Endothelial cell of umbilical vein (primary cell): Measurements from ENCODE around the gene TSPOAP1. TPM values are rescaled to one million over a fixed set of nuclear protein-coding genes. Genes with fewer than 3 reads are reported as not detected.

Experiments used
- BruUV-seq: library from RNA; stranded (reverse); fragments of 400-500 nt; replicated peaks from 2 replicates; lab custom pipeline; 2021; lab: Mats Ljungman, UMichigan
- CTCF ChIA-PET: fragments of 300-600, 350-600 bp; sonication (Branson Sonifier 250); formaldehyde crosslinking; loops from one replicate; lab custom pipeline; 2021; ENCODE audit warnings: antibody characterized with exemption, inconsistent platforms; lab: Charles Lee
- POLR2A ChIA-PET: fragments of 300-600, 350-600 bp; sonication (Branson Sonifier 250); formaldehyde crosslinking; loops from one replicate; lab custom pipeline; 2021; ENCODE audit warnings: antibody characterized with exemption, inconsistent platforms; lab: Charles Lee
- DNase-seq: peaks from one replicate; pipeline ENCODE4 v3.0.0-alpha.2; 2011; ENCODE audit warnings: low read depth, low spot score
- FAIRE-seq: peaks from 2 replicates; lab custom pipeline; 2011; peaks lifted over from hg19 to GRCh38; lab: Jason Lieb, UNC
- H2AFZ ChIP-seq: 2 replicates; pipeline ENCODE4 v1.6.0; 2012; ENCODE audit warnings: low read depth, low read length, control low read depth, inconsistent platforms
- H3K27ac ChIP-seq: 2 replicates; pipeline ENCODE4 v1.5.1; 2011; ENCODE audit warnings: low read depth, mild to moderate bottlenecking, control low read depth, low read length, moderate library complexity; ENCODE audit not compliant: insufficient read depth
- H3K27me3 ChIP-seq, 2 experiments: 2 replicates each; pipeline versions ENCODE4 v1.6.0 to v1.6.1; 2011; ENCODE audit warnings: low read length in 2 of 2, mixed read lengths in 1 of 2; ENCODE audit not compliant: control insufficient read depth in 2 of 2, insufficient read depth in 2 of 2
- H3K36me3 ChIP-seq, 2 experiments: 2 replicates in 1 of 2; 3 replicates in 1 of 2; pipeline ENCODE4 v1.5.1; 2011; ENCODE audit warnings: low read length in 2 of 2, mild to moderate bottlenecking in 1 of 2, moderate library complexity in 1 of 2; ENCODE audit not compliant: control insufficient read depth in 2 of 2, insufficient read depth in 2 of 2; ENCODE audit errors: extremely low read depth in 1 of 2
- H3K4me1 ChIP-seq: 3 replicates; pipeline ENCODE4 v1.5.1; 2011; ENCODE audit warnings: mild to moderate bottlenecking, low read length; ENCODE audit not compliant: control insufficient read depth, insufficient read depth; ENCODE audit errors: extremely low read depth
- H3K4me2 ChIP-seq: 2 replicates; pipeline ENCODE4 v1.6.1; 2011; ENCODE audit warnings: low read length, control low read depth, mixed read lengths; ENCODE audit not compliant: insufficient read depth
- H3K4me3 ChIP-seq, 3 experiments: fragments of 200-600 bp in 1 of 3; sonication (generic), shearing (Covaris generic) in 1 of 3; replicated peaks in 1 of 3; 2 replicates each; pipeline ENCODE4 v1.5.1; 2011 to 2016; ENCODE audit warnings: control low read depth in 3 of 3, low read length in 3 of 3, mild to moderate bottlenecking in 2 of 3, inconsistent platforms in 1 of 3, low read depth in 1 of 3, moderate library complexity in 1 of 3; ENCODE audit not compliant: insufficient read depth in 1 of 3
- H3K79me2 ChIP-seq: 2 replicates; pipeline ENCODE4 v1.6.0; 2012; ENCODE audit warnings: low read length, inconsistent platforms; ENCODE audit not compliant: control insufficient read depth, insufficient read depth
- H3K9ac ChIP-seq: replicated peaks from 2 replicates; pipeline ENCODE3; 2011; ENCODE audit warnings: low read length, control low read depth; ENCODE audit not compliant: insufficient read depth; ENCODE audit errors: extremely low read depth
- H3K9me1 ChIP-seq: replicated peaks from 3 replicates; pipeline ENCODE4 v1.6.0; 2011; ENCODE audit warnings: mild to moderate bottlenecking, low read length; ENCODE audit not compliant: control insufficient read depth, insufficient read depth; ENCODE audit errors: extremely low read depth
- H3K9me3 ChIP-seq: replicated peaks from 2 replicates; pipeline ENCODE4 v1.5.1; 2012; ENCODE audit warnings: low read length, inconsistent platforms; ENCODE audit not compliant: control insufficient read depth, insufficient read depth
- H4K20me1 ChIP-seq: replicated peaks from 2 replicates; pipeline ENCODE3; 2011; ENCODE audit warnings: mild to moderate bottlenecking, low read length; ENCODE audit not compliant: control insufficient read depth, insufficient read depth; ENCODE audit errors: extremely low read depth
- CTCF ChIP-seq, 2 donors: IDR thresholded peaks; 1 replicate in 1 of 2; 2 replicates in 1 of 2; pipeline ENCODE4 v1.5.1; 2011; ENCODE audit warnings: low read length in 2 of 2, mild to moderate bottlenecking in 2 of 2, moderate library complexity in 2 of 2, control low read depth in 1 of 2, inconsistent platforms in 1 of 2, low read depth in 1 of 2; ENCODE audit not compliant: insufficient read depth in 1 of 2; ENCODE audit errors: extremely low read depth in 1 of 2
- EZH2 ChIP-seq: IDR thresholded peaks from 2 replicates; pipeline ENCODE4 v1.6.1; 2012; ENCODE audit warnings: borderline replicate concordance, low read depth, mild to moderate bottlenecking, moderate library complexity, low read length, inconsistent platforms; ENCODE audit not compliant: severe bottlenecking
- FOS ChIP-seq: IDR thresholded peaks from 2 replicates; pipeline ENCODE4 v1.6.1; 2011; ENCODE audit warnings: mild to moderate bottlenecking, low read length, moderate library complexity, borderline replicate concordance; ENCODE audit not compliant: insufficient read depth
- GATA2 ChIP-seq: IDR thresholded peaks from 2 replicates; pipeline ENCODE4 v1.7.0; 2011; ENCODE audit warnings: low read depth, mild to moderate bottlenecking, moderate library complexity, mixed read lengths, low read length; ENCODE audit not compliant: insufficient read length, insufficient read depth
- JUN ChIP-seq: IDR thresholded peaks from 2 replicates; pipeline ENCODE4 v1.6.1; 2011; ENCODE audit warnings: borderline replicate concordance, low read depth; ENCODE audit not compliant: insufficient read length, insufficient read depth
- MAX ChIP-seq: IDR thresholded peaks from 2 replicates; pipeline ENCODE4 v1.6.1; 2011; ENCODE audit not compliant: insufficient read depth, insufficient read length
- MYC ChIP-seq: IDR thresholded peaks from one replicate; pipeline ENCODE4 v1.6.1; 2011; ENCODE audit warnings: mild to moderate bottlenecking, low read depth, low read length
- POLR2A ChIP-seq: IDR thresholded peaks from 2 replicates; pipeline ENCODE4 v1.6.1; 2012; ENCODE audit warnings: low read depth, mild to moderate bottlenecking, control low read depth, low read length
- POLR2AphosphoS5 ChIP-seq: IDR thresholded peaks from 2 replicates; pipeline ENCODE4 v1.6.1; 2012; ENCODE audit warnings: low read depth, mild to moderate bottlenecking, control low read depth, low read length, moderate library complexity; ENCODE audit not compliant: insufficient read depth
- dilution Hi-C: fragments of 300-500 bp; cut with MboI; formaldehyde crosslinking; loops from one replicate; pipeline ENCODE4 v1.15.0; 2019; ENCODE audit warnings: low sequenced_read_pairs; ENCODE audit not compliant: extremely low pct_ligation_motif_present
- intact Hi-C: fragments of 100-400 bp; cut with micrococcal nuclease; formaldehyde crosslinking; loops from one replicate; pipeline ENCODE4 v1.10.0; 2022
- polyA plus RNA-seq, 4 experiments: library from polyadenylated mRNA; depleted of rRNA in 3 of 4; stranded (reverse) in 3 of 4; unstranded in 1 of 4; fragments of >200 nt; gene quantifications; 2 replicates each; pipeline versions ENCODE4 v1.2.1 to v1.2.3, GENCODE V29; 2011 to 2012; ENCODE audit warnings: missing spikeins in 1 of 4
- total RNA-seq: library from RNA; stranded (reverse); gene quantifications from 2 replicates; pipeline ENCODE4 v1.2.3, GENCODE V29; 2021

Gene TSPOAP1
- total and polyA plus RNA-seq, 2 donors (not counting 3 experiments of a cell fraction or from before 2014, with no cell fraction given) = not detected

DNA sequence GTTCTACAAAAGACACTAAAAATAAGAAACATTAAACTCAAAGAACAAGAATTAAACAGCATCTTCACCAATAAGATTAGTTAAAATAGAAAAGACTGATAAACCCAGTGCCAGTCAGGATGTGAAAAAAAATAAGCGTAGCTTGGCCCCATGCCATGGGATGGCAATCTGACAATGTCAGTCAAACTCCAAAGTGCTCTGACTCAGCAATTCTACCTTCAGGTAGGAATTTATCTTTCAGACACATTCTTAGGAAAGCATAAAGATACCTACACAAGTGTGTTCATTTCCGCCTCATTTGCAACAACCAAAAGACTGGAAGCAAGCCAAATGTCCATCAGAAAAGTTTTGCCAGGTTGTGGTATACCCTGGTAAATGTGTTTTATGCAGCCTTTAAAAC is 38.7 kb downstream of the TSPOAP1 start:
- Histone ChIP-seq H3K27me3 (peaks cover 6 to 19% of the 10 kb centered on the region in 2 experiments), H3K4me3 (no peak overlapping the region), H3K4me1 (no peaks in the 10 kb centered on the region), H3K9me1 (no peaks in the 10 kb centered on the region), H3K36me3 (no peaks in the 10 kb centered on the region), H3K9me3 (no peaks in the 10 kb centered on the region), H4K20me1 (no peaks in the 10 kb centered on the region), H3K4me2 (no peak overlapping the region), H3K9ac (no peak overlapping the region), H2AFZ (no peak overlapping the region), H3K79me2 (no peaks in the 10 kb centered on the region), H3K27ac (no peak overlapping the region)
- intact Hi-C loops = no loop called here
- FAIRE-seq (no peak), DNase-seq (no peak)
- CTCF ChIA-PET = no interaction called here
- TF ChIP-seq FOS (no peak), CTCF (IDR thresholded peaks at IDR 0.05; ENCODE audit: extremely low read depth in 1 of 2, insufficient read depth in 1 of 2, low read depth in 1 of 2, low read length in 2 of 2) (no peak), MYC (no peak), EZH2 (no peak), POLR2A (no peak), GATA2 (no peak), JUN (no peak), MAX (no peak), POLR2AphosphoS5 (no peak)
- dilution Hi-C loops = no loop called here
- POLR2A ChIA-PET = no interaction called here
- BruUV-seq = no TSS peak
